Brain microvascular endothelial cell (primary cell): ENCODE measurements around the gene WDHD1.

Experiments used
- DNase-seq: peaks from one replicate; pipeline ENCODE4 v3.0.0-alpha.2; 2020
- H3K27ac ChIP-seq: fragments of 250-450 bp; sonication (Bioruptor Pico); 2 replicates; pipeline ENCODE4 v1.5.1; 2020; ENCODE audit warnings: mild to moderate bottlenecking, moderate library complexity
- H3K27me3 ChIP-seq: fragments of 250-450 bp; sonication (Bioruptor Pico); replicated peaks from 2 replicates; pipeline ENCODE4 v1.5.1; 2020; ENCODE audit warnings: mild to moderate bottlenecking
- H3K36me3 ChIP-seq: fragments of 250-450 bp; sonication (Bioruptor Pico); replicated peaks from 2 replicates; pipeline ENCODE4 v1.5.1; 2020; ENCODE audit warnings: mild to moderate bottlenecking
- H3K4me3 ChIP-seq: 2 replicates; pipeline ENCODE4 v1.5.1; 2011; ENCODE audit warnings: low read depth, mild to moderate bottlenecking, control low read depth, low read length, moderate library complexity
- in situ Hi-C: cut with HindIII; loops from 2 replicates; pipeline ENCODE4 v1.10.0; 2017; ENCODE audit warnings: low sequenced_read_pairs, low pct_ligation_motif_present
- TF ChIP-seq, protein P1 (sequence below): IDR thresholded peaks from 2 replicates; pipeline ENCODE4 v1.5.1; 2011; ENCODE audit warnings: low read depth, mild to moderate bottlenecking, moderate library complexity, low read length, control low read depth, inconsistent platforms; ENCODE audit errors: missing control alignments

The WDHD1 gene, protein sequence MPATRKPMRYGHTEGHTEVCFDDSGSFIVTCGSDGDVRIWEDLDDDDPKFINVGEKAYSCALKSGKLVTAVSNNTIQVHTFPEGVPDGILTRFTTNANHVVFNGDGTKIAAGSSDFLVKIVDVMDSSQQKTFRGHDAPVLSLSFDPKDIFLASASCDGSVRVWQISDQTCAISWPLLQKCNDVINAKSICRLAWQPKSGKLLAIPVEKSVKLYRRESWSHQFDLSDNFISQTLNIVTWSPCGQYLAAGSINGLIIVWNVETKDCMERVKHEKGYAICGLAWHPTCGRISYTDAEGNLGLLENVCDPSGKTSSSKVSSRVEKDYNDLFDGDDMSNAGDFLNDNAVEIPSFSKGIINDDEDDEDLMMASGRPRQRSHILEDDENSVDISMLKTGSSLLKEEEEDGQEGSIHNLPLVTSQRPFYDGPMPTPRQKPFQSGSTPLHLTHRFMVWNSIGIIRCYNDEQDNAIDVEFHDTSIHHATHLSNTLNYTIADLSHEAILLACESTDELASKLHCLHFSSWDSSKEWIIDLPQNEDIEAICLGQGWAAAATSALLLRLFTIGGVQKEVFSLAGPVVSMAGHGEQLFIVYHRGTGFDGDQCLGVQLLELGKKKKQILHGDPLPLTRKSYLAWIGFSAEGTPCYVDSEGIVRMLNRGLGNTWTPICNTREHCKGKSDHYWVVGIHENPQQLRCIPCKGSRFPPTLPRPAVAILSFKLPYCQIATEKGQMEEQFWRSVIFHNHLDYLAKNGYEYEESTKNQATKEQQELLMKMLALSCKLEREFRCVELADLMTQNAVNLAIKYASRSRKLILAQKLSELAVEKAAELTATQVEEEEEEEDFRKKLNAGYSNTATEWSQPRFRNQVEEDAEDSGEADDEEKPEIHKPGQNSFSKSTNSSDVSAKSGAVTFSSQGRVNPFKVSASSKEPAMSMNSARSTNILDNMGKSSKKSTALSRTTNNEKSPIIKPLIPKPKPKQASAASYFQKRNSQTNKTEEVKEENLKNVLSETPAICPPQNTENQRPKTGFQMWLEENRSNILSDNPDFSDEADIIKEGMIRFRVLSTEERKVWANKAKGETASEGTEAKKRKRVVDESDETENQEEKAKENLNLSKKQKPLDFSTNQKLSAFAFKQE

DNA sequence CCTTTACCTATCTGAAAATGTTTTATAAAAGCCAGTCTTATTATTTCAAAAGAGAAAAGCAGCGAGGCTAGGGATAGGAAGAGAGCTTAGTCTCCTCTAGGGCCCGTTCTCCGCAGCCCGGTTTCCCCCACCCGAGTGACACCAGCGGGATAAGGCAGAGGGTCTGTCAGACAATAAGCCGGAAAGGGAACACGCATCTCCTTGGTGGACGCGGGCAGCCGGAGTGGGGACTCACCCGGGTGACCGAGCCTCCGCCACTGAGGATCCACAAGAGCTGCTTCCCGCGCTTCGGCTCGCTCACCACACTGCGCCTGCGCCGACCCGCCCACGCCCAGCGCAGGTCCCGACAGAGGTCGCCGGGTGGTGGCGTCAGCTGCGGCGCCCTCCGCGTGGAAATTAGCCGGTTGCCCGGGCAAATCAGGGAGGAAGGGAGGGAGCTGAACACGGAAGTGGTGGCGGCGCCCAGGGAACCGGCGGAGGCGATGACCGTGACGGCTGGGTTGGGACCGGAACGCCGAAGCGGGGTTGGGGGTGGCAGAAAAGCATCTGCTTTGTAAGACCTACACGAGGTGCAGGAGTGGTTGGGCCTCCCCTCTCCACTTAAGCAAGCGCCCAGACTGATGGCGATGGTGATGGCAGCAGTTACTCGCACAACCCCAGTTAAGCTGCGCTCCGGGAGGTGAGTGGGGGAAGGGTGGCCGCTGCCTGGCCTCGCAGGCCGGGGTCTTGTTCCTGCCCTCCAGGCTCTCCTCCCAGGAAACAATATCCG, at the start of gene WDHD1, which contains the start of gene SOCS4:
WDHD1 (minus strand) TSS at position 307 of the 769 bp plus-strand sequence. CDS start 312 bp downstream, outside the sequence.
SOCS4 (plus strand) TSS at position 444 of the 769 bp plus-strand sequence. CDS start 15,806 bp downstream, outside the sequence.
- TF ChIP-seq, protein P1, sequence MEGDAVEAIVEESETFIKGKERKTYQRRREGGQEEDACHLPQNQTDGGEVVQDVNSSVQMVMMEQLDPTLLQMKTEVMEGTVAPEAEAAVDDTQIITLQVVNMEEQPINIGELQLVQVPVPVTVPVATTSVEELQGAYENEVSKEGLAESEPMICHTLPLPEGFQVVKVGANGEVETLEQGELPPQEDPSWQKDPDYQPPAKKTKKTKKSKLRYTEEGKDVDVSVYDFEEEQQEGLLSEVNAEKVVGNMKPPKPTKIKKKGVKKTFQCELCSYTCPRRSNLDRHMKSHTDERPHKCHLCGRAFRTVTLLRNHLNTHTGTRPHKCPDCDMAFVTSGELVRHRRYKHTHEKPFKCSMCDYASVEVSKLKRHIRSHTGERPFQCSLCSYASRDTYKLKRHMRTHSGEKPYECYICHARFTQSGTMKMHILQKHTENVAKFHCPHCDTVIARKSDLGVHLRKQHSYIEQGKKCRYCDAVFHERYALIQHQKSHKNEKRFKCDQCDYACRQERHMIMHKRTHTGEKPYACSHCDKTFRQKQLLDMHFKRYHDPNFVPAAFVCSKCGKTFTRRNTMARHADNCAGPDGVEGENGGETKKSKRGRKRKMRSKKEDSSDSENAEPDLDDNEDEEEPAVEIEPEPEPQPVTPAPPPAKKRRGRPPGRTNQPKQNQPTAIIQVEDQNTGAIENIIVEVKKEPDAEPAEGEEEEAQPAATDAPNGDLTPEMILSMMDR: no peak
- H3K27ac ChIP-seq: peak within 1 kb of the TSS; percentile 85
- in situ Hi-C loops: no loop called here
- peak within 1 kb of the TSS; percentile 92 for H3K4me3 ChIP-seq
- no peaks in the 10 kb centered on the region for H3K36me3 ChIP-seq
- H3K27me3 ChIP-seq: no peaks in the 10 kb centered on the region
- DNase-seq: peak; percentile 88

DNA sequence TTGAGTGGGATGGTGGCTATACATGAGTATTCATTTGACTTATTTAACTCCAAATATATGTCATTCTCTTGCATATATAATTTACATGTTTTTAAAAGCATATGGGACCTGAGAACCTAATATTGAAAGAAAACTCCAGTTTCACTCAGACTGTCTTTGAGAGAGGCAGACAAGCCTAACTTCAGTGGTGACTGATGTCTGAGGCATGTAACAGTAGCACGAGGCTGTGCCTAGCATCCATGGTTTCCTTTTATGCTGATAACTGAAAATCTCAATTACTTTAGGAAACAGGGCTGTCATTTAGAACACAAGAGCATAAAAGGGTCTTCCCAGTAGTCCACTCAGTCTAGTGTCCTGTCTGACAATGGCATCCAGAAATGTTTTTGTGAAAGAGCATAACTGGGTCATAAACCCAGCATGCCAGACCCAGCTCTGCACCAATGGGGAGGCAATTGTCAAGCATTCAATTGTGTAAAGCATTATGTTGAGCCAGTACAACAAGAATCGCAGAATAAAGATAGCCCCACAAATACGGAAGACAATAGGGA, 48.8 kb upstream of the WDHD1 start:
- DNase-seq: peak; percentile 64
- Histone ChIP-seq H3K27ac (peak overlapping the region; percentile 39), H3K36me3 (no peaks in the 10 kb centered on the region), H3K4me3 (no peak overlapping the region), H3K27me3 (no peaks in the 10 kb centered on the region)
- in situ Hi-C loops: no loop called here
- TF ChIP-seq, protein P1: no peak

DNA sequence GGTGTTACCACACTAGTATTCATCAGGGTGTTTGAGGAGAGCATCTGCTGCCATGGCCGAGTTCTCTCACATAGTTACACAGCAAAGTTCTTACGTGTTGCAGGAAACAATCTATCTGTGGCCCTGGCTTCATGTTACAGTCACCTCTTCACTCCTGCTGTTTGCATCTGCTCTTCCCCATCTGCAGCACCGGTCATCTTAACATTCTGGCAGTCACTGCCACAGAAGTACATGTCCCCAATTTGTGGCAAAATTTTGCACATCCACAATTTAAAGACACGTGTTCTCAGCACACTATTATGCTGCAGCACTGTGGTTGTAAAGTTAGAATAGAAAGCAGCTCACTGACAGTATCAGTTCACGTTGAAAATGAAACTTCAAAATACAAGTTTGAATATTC, 47.8 kb upstream of the WDHD1 start:
- Histone ChIP-seq H3K27ac (no peak overlapping the region), H3K36me3 (no peaks in the 10 kb centered on the region), H3K27me3 (no peaks in the 10 kb centered on the region), H3K4me3 (no peak overlapping the region)
- in situ Hi-C loops: no loop called here
- TF ChIP-seq, protein P1: no peak
- no peak for DNase-seq

GRCh38 chr14:55073856-55074255, 47.0 kb upstream of the WDHD1 start:
- Histone ChIP-seq H3K27me3 (no peaks in the 10 kb centered on the region), H3K27ac (no peak overlapping the region), H3K36me3 (no peaks in the 10 kb centered on the region), H3K4me3 (no peak overlapping the region)
- in situ Hi-C loops: no loop called here
- peak; percentile 66 for DNase-seq
- TF ChIP-seq, protein P1: no peak
